ENCODE results near the gene PDGFRB. TPM values are rescaled to one million over a fixed set of nuclear protein-coding genes. Genes with fewer than 3 reads are reported as not detected.

The PDGFRB gene
- total RNA-seq, 1 donor from 2014 or later = 2.3 TPM

GRCh38 chr5:150196986-150197385 lies 41.3 kb upstream of the PDGFRB start:
- Mint-ChIP-seq H3K27me3 (peaks cover 56% of the 10 kb centered on the region), H3K4me3 (ENCODE audit: low read depth) (no peak overlapping the region), H3K36me3 (ENCODE audit: insufficient read depth) (no peaks in the 10 kb centered on the region), H3K9me3 (ENCODE audit: low read depth) (no peaks in the 10 kb centered on the region), H3K27ac (no peak overlapping the region), H3K4me1 (ENCODE audit: low read depth) (peaks cover 1% of the 10 kb centered on the region)
- no peak for TF ChIP-seq CTCF (IDR thresholded peaks at IDR 0.05; ENCODE audit: unreplicated experiment)
- no peak for DNase-seq (ENCODE audit: low spot score, unreplicated experiment)

GRCh38 chr5:150196514-150196913 lies 40.9 kb upstream of the PDGFRB start:
- H3K4me1 Mint-ChIP-seq (ENCODE audit: low read depth) = peaks cover 1% of the 10 kb centered on the region
- no peak overlapping the region for H3K27ac Mint-ChIP-seq
- H3K4me3 Mint-ChIP-seq (ENCODE audit: low read depth) = no peak overlapping the region
- DNase-seq (ENCODE audit: low spot score, unreplicated experiment) = no peak
- TF ChIP-seq CTCF (IDR thresholded peaks at IDR 0.05; ENCODE audit: unreplicated experiment) = no peak
- H3K36me3 Mint-ChIP-seq (ENCODE audit: insufficient read depth) = no peaks in the 10 kb centered on the region
- H3K9me3 Mint-ChIP-seq (ENCODE audit: low read depth) = no peaks in the 10 kb centered on the region
- peaks cover 60% of the 10 kb centered on the region for H3K27me3 Mint-ChIP-seq

- Mint-ChIP-seq H3K9me3 (ENCODE audit: low read depth) (no peaks in the 10 kb centered on the region), H3K4me3 (ENCODE audit: low read depth) (no peak overlapping the region), H3K27me3 (peaks cover 66% of the 10 kb centered on the region)
These were observed 40.3 kb upstream of the PDGFRB start for GRCh38 chr5:150195736-150196485.

GRCh38 chr5:150192462-150192861 lies 36.8 kb upstream of the PDGFRB start:
- no peak for TF ChIP-seq CTCF (IDR thresholded peaks at IDR 0.05; ENCODE audit: unreplicated experiment)
- Mint-ChIP-seq H3K27ac (no peak overlapping the region), H3K27me3 (peaks cover 73% of the 10 kb centered on the region), H3K36me3 (ENCODE audit: insufficient read depth) (no peaks in the 10 kb centered on the region), H3K9me3 (ENCODE audit: low read depth) (no peaks in the 10 kb centered on the region), H3K4me3 (ENCODE audit: low read depth) (no peak overlapping the region), H3K4me1 (ENCODE audit: low read depth) (peaks cover 1% of the 10 kb centered on the region)
- no peak for DNase-seq (ENCODE audit: low spot score, unreplicated experiment)

More at GRCh38 chr5:150195736-150196485, 40.3 kb upstream of the PDGFRB start:
- DNase-seq (ENCODE audit: low spot score, unreplicated experiment) = no peak
- Mint-ChIP-seq H3K4me1 (ENCODE audit: low read depth) (peaks cover 1% of the 10 kb centered on the region), H3K36me3 (ENCODE audit: insufficient read depth) (no peaks in the 10 kb centered on the region), H3K27ac (no peak overlapping the region)
- no peak for TF ChIP-seq CTCF (IDR thresholded peaks at IDR 0.05; ENCODE audit: unreplicated experiment)

GRCh38 chr5:150190987-150191386 lies 35.3 kb upstream of the PDGFRB start:
- Mint-ChIP-seq H3K4me1 (ENCODE audit: low read depth) (peaks cover 1% of the 10 kb centered on the region), H3K36me3 (ENCODE audit: insufficient read depth) (no peaks in the 10 kb centered on the region), H3K9me3 (ENCODE audit: low read depth) (no peaks in the 10 kb centered on the region), H3K4me3 (ENCODE audit: low read depth) (no peak overlapping the region), H3K27me3 (peaks cover 82% of the 10 kb centered on the region), H3K27ac (no peak overlapping the region)
- no peak for TF ChIP-seq CTCF (IDR thresholded peaks at IDR 0.05; ENCODE audit: unreplicated experiment)
- no peak for DNase-seq (ENCODE audit: low spot score, unreplicated experiment)

All from progenitor cell of endocrine pancreas (in vitro differentiated cells).